Measurements from ENCODE around the gene KSR1. TPM values are rescaled to one million over a fixed set of nuclear protein-coding genes. Genes with fewer than 3 reads are reported as not detected.
A peak's percentile ranks its signal among the peaks of the same experiment; 100 is the strongest.

The KSR1 gene
- total and polyA plus RNA-seq, 10 of the 15 experiments (the other 5 are each of a cell fraction or from before 2014, with no cell fraction given): 0.97 to 66.6 (median 22.9) TPM

GRCh38 chr17:27559506-27560481 lies 103.5 kb downstream of the KSR1 start:
- no peak for TF ChIP-seq KDM1A (IDR thresholded peaks at IDR 0.05; ENCODE audit: borderline replicate concordance)
- no peak for TF ChIP-seq RCOR1 (conservative IDR thresholded peaks at IDR 0.05; ENCODE audit: low read depth, low read length)
- TF ChIP-seq RUNX3 (IDR thresholded peaks at IDR 0.05; ENCODE audit: low read length): no peak
- TF ChIP-seq EED (IDR thresholded peaks at IDR 0.05; ENCODE audit: low read depth): 0 out of 2 replicates have a peak, but pooled peaks have one; percentile 45
- no peak for TF ChIP-seq TCF12 (IDR thresholded peaks at IDR 0.05; ENCODE audit: low read depth, low read length)
- TF ChIP-seq MYB (IDR thresholded peaks at IDR 0.05; ENCODE audit: borderline replicate concordance, low read depth, low read length): no peak
- no peak for TF ChIP-seq HCFC1 (IDR thresholded peaks at IDR 0.05; ENCODE audit: low read length)
- TF ChIP-seq SPI1 (IDR thresholded peaks at IDR 0.05; ENCODE audit: borderline replicate concordance, insufficient read depth, low read depth, low read length): peak; percentile 57; the same call in 1 of the 2 replicates
- intact Hi-C loops (cut with micrococcal nuclease; ENCODE audit: unreplicated experiment) (no loop called here), in situ Hi-C loops (cut with MboI) (no loop called here)
- ChIA-PET CTCF (interaction anchor here (0.6 to 1.0 kb wide), 4 partner anchors 9 to 91 kb away, joined by 3 to 5 read pairs (median 4); no protein-coding TSS in a partner anchor), POLR2A (no interaction called here), SMC1A (ENCODE audit: uncharacterized antibody, unreplicated experiment) (interaction anchor here (1.5 kb wide), 1 partner anchor 40 kb away, joined by 3 read pairs; no protein-coding TSS in a partner anchor), RAD21 (ENCODE audit: unreplicated experiment) (no interaction called here)
- no peak for DNase-seq (ENCODE audit: low read depth, low spot score)
- peaks cover 3 to 27% of the 10 kb centered on the region in 2 experiments; a peak in 3 of 4 replicates for H3K36me3 ChIP-seq (ENCODE audit: control insufficient read depth in 2 of 2, insufficient read depth in 2 of 2, low read length in 1 of 2)
- H3K4me2 ChIP-seq (ENCODE audit: control insufficient read depth, insufficient read depth): no peak overlapping the region
- FAIRE-seq: no peak
- no peaks in the 10 kb centered on the region for H4K20me1 ChIP-seq (ENCODE audit: control insufficient read depth, insufficient read depth)
- no peaks in the 10 kb centered on the region for H3K4me1 ChIP-seq (ENCODE audit: control insufficient read depth, insufficient read depth, low read length)
- no peaks in the 10 kb centered on the region for H3K27me3 ChIP-seq (replicated peaks in 1 of 2; ENCODE audit: control insufficient read depth in 2 of 2, insufficient read depth in 2 of 2, low read length in 1 of 2)
- no peak overlapping the region for H3K9ac ChIP-seq (ENCODE audit: control insufficient read depth, insufficient read depth, low read length)
- no peak overlapping the region for H2AFZ ChIP-seq (ENCODE audit: control insufficient read depth, low read depth, low read length)
- peaks cover 4% of the 10 kb centered on the region for H3K79me2 ChIP-seq (ENCODE audit: control insufficient read depth, insufficient read depth, low read length)
- no peak overlapping the region for H3K4me3 ChIP-seq
- H3K9me3 ChIP-seq (replicated peaks; ENCODE audit: control insufficient read depth, insufficient read depth, low read length): no peaks in the 10 kb centered on the region; the same call in 2 of the 3 replicates
- ATAC-seq: no peak
- no peak overlapping the region for H3K27ac ChIP-seq (ENCODE audit: control insufficient read depth, insufficient read depth)
- 82% methylated on average over 19 of the region's 22 CpGs for WGBS (ENCODE audit: insufficient coverage, insufficient replicate concordance, low lambda C conversion rate, missing lambda C conversion rate)
- TSS peak; percentile 5 for BruUV-seq (replicated peaks)

Measured in GM12878 (cell line).